Liver (tissue), 3 donors: ENCODE data around the gene SLCO2A1.

Source experiments
- ATF3 ChIP-seq: IDR thresholded peaks from 2 replicates; pipeline ENCODE4 v1.6.1; 2016; ENCODE audit warnings: antibody characterized with exemption
- CTCF ChIP-seq: fragments of 150-350 bp; IDR thresholded peaks from 2 replicates; pipeline ENCODE4 v1.5.1; 2017; ENCODE audit warnings: improper control_type of control experiment, low read depth, low read length; ENCODE audit not compliant: missing input control
- FOXA1 ChIP-seq: IDR thresholded peaks from 2 replicates; pipeline ENCODE4 v1.6.1; 2016; ENCODE audit warnings: antibody characterized with exemption
- GABPA ChIP-seq, 2 donors: IDR thresholded peaks in 1 of 2; conservative IDR thresholded peaks in 1 of 2; 2 replicates each; pipeline ENCODE4 v1.6.1; 2016; ENCODE audit warnings: antibody characterized with exemption in 2 of 2, mild to moderate bottlenecking in 1 of 2, moderate library complexity in 1 of 2
- JUND ChIP-seq, 2 donors: IDR thresholded peaks; 2 replicates each; pipeline ENCODE4 v1.6.1; 2016; ENCODE audit warnings: antibody characterized with exemption in 2 of 2
- NR2F2 ChIP-seq: IDR thresholded peaks from 2 replicates; pipeline ENCODE4 v1.6.1; 2016; ENCODE audit warnings: antibody characterized with exemption
- RAD21 ChIP-seq, 2 donors: IDR thresholded peaks; 2 replicates each; pipeline ENCODE4 v1.6.1; 2016; ENCODE audit warnings: antibody characterized with exemption in 2 of 2, mild to moderate bottlenecking in 2 of 2
- REST ChIP-seq: IDR thresholded peaks from 2 replicates; pipeline ENCODE4 v1.6.1; 2016; ENCODE audit warnings: antibody characterized with exemption, mild to moderate bottlenecking
- SP1 ChIP-seq: IDR thresholded peaks from 2 replicates; pipeline ENCODE4 v1.6.1; 2018; ENCODE audit warnings: antibody characterized with exemption, mild to moderate bottlenecking
- YY1 ChIP-seq: IDR thresholded peaks from 2 replicates; pipeline ENCODE4 v1.6.1; 2016; ENCODE audit warnings: antibody characterized with exemption, mild to moderate bottlenecking
- donor health status: healthy.
- donor health status: healthy.

GRCh38 chr3:133933097-133934024, 96.4 kb downstream of the SLCO2A1 start:
- TF ChIP-seq RAD21 (IDR thresholded peaks at IDR 0.05) (no peak), CTCF (no peak), ATF3 (no peak), FOXA1 (no peak), NR2F2 (no peak), JUND (IDR thresholded peaks at IDR 0.05) (no peak), YY1 (no peak), REST (no peak), SP1 (no peak), GABPA (IDR thresholded peaks at IDR 0.05 in 1 of 2, conservative IDR thresholded peaks at IDR 0.05 in 1 of 2) (no peak)
